Fibroblast of skin of scalp (primary cell): ENCODE data around the gene PADI6. TPM values are rescaled to one million over a fixed set of nuclear protein-coding genes. Genes with fewer than 3 reads are reported as not detected.
"Not testable (repeated sequence)": the region's sequence is repeated elsewhere in the genome, so short reads cannot be mapped to it uniquely, and the experiment has no call there.

Source experiments
- DNase-seq: peaks from one replicate; pipeline ENCODE4 v3.0.0-alpha.2; 2013
- polyA plus RNA-seq, 2 experiments: library from polyadenylated mRNA; unstranded; fragments of 120-200 nt; gene quantifications; one replicate each; pipeline ENCODE4 v1.2.1, GENCODE V29; 2013; ENCODE audit not compliant: insufficient read length in 2 of 2

The PADI6 gene
- not detected for polyA plus RNA-seq (2013, experiment 1 of 2; ENCODE audit: insufficient read length)
- not detected for polyA plus RNA-seq (2013, experiment 2 of 2; ENCODE audit: insufficient read length)

DNA sequence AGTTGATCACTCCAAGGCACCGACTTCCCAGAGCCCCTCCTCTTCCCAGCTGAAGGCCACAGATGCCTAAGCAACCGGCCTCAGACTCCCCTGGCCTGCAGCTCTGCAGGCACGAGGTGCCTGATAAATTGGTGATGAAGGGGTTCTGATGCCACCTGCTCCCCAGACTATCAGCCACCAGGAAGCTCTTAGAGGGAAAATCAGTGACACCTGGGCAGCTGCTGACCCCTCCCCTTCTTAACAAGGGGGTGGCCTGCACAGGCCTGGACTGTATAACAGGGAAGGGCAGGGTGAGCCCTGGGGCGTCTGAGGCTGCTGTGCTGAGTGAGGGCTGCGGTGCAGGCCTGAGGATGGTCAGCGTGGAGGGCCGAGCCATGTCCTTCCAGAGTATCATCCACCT, at the start of gene PADI6:
Gene PADI6, plus strand, starts transcription at position 301 of the 400 bp plus-strand sequence. Its CDS starts 50 bp downstream, at position 351.
- no peak for DNase-seq

DNA sequence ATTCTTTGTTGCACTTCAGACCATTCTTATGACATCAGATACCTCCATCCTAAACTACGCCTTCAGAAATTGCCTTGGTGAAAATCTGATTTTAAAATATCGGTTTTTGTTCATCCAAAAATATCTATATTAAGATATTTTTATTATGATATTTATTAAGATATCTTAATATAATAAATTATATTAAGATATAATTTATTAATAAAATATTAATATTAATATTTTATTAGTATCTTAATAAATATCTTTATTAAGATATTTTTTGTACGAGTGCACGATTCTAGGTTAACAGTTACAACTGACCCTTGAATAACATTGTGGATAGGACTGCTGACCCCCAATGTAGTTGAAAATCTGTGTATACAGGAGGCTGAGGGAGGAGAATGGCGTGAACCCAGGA, 43.1 kb upstream of the PADI6 start:
- no peak for DNase-seq

DNA sequence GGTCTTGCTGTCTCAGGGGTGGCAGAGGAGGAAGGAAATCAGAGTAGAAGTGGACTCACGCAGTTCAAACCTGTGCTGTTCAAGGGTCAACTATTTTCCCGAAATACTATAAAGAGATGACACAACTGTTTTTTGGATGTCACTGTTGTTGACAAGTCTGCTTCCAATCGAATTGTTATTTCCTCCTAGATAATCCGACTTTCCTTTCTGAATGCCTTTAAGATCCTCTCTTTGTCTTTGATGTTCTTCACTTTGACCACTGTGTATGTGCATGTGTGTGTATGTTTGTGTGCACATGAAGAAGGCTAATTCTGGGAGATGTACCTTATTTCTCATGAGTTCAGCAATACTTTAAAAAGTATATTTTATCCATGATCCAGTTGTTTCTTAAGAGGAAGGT, 42.4 kb upstream of the PADI6 start:
- no peak for DNase-seq

DNA sequence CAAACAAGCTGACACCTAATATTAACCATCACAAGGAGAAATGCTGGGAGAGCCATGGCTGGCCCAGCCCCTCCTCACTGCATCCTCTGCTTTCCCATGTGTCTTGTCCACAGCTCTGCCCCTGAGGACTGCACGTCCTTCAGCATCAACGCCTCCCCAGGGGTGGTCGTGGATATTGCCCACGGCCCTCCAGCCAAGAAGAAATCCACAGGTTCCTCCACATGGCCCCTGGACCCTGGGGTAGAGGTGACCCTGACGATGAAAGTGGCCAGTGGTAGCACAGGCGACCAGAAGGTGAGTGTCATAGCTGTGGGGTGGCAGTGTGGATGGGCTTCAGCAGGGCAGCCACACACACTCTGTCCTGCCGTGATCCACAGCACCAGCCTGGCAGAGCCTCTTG, 41.1 kb upstream of the PADI6 start:
- no peak for DNase-seq

DNA sequence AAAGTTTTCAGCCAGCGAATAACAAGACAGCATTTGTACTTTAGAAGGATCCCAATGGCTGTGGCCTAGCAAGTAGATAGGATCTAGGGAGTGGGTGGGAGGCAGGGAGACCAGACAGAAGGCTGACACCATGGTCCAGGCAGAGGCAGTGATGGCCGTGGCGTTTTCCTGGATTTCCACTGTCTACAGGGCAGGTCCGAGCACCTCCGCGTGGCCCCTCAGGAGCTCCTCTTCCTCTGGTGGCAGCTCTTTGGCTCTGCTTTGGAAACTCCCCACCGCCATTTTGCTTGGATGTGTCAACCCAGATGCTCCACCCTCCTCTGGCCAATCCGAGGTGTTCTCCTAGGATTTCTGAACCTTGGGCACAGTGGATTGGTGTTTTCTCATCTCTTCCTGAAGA, 38.9 kb upstream of the PADI6 start:
- no peak for DNase-seq

DNA sequence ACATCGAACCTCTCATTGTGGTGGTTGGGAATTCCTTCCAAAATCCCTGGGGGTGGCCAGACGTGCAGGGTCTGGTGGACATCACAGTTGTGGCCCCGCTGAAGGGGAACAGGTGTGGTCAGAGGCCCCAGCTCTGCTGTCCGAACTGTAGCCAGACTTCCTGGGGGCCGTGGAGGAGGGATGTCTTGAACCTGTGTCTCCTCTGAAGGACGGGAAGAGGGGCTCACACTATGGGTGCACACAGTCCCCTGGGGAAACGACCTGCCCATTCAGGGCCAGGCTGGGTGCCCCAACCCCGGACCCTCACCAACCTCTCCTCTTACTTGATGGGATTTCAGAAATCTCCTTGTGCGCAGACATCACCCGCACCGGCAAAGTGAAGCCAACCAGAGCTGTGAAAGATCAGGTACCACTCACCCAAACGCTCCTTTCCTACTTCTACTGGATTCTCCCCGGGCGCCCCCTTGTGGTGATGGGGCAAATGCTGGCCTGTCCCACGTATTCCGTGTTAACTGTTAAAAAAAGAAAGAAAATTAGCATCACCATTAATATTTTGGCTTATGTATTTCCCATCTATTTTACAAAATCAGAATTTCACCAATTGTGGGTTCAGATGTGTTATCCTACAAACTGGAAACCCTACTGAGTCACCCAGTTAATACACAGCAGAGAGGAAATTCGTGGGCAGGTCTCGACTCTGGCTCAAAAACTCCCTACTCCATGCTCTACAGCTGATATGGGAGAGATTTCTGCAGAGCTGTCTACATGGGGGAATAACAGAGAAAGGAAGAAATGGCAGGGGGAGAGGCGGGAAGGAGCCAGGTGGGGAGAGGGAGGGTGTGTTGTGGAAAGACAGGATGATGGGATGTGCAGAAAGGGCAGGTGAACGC, 35.9 kb upstream of the PADI6 start:
- peak; percentile 65 for DNase-seq

DNA sequence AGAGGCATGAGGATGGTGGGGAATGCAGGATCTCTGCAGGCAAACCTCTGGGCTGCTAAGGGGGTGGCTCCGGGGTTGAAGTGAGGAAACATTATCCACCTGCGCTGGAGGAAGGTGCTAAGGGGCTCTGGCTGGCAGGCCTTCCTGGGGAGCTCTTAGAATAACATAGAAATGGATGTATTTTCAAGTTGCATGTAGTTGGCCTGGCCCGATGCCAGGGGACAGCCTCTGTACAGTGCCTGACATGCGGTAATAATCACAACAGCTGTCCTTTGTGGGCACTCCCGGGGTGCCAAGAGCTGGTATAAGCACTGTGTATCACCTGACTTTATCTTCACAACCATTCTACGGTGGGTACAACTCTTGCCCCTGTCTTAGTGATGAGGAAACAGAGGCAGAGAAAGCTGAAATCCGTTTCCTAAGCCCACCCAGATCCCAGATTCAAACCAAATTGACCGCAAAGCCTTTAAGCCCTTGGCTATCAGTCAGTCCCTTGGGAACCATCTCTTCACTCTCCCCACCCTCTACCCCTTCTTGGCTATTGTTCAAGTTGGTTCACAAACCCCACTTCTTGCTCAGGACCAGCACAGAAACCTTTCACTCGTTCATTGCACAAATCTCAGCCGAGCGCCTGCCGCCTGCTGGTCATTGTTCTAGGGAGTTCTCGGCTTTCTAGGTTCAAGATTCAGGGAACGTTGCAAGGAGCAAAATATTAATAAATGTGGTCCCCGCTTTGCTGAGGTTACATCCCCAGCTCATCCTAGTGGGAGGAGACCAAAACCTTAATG, 33.1 kb upstream of the PADI6 start:
- no peak for DNase-seq

DNA sequence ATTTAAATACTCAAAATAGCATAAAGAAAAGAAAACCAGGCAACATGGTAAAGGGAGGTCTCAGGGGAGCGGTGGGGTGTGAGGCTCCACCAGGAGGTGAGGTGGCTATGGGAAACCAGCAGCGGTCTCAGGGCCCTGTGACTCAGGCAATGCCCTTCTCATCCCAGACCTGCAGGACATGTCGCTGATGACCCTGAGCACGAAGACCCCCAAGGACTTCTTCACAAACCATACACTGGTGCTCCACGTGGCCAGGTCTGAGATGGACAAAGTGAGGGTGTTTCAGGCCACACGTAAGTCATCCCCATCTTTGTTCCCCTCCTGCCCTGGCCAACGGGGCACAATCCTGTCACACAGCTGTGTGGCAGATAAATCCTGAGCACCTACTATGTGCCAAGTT, 32.5 kb upstream of the PADI6 start:
- DNase-seq, result no peak

DNA sequence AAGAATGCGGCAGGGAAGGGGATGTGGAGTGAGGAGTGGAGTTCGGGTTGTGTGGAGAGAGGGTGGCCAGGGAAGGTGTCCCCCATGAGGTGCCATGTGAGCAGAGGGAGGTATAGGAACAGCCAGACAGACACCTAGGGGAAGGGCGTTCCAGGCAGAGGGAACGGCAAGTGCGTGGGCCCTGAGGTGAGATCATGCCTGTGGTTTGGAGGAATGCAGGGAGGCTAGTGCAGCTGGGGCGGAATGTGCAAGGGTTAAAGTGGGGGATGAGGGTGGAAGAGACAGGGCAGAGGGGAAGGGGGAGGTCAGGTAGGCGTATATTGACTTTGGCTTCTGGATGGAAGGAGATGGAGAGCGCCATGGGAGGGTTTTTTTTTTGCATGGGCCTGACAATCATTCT, 31.6 kb upstream of the PADI6 start:
- DNase-seq, result no peak

DNA sequence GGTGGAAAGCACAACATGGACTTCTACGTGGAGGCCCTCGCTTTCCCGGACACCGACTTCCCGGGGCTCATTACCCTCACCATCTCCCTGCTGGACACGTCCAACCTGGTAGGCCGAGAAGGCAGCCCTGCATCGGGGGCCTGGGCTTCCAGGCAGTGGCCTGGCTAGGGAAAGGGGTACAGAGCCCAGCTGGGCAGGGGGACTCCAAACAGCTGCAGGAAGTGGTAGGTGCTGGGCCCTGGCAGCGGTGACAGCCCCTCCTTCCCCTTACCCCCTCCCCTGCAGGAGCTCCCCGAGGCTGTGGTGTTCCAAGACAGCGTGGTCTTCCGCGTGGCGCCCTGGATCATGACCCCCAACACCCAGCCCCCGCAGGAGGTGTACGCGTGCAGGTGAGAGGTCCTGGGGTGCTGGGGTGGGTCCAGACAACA, 30.0 kb upstream of the PADI6 start:
- no peak for DNase-seq

DNA sequence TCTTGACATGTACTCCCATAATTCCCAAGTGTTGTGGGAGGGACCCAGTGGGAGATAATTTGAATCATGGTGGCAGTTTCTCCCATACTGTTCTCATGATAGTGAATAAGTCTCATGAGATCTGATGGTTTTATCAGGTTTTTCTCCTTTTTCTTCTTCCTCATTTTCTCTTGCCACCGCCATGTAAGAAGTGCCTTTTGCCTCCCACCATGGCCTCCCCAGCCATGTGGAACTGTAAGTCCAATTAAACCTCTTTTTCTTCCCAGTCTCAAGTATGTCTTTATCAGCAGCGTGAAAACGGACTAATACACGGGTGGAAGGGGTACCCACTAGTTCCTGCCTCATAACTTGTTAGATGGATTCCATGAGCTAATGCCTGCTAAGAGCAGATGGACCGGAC, 26.5 kb upstream of the PADI6 start:
- DNase-seq, result not testable (repeated sequence)

DNA sequence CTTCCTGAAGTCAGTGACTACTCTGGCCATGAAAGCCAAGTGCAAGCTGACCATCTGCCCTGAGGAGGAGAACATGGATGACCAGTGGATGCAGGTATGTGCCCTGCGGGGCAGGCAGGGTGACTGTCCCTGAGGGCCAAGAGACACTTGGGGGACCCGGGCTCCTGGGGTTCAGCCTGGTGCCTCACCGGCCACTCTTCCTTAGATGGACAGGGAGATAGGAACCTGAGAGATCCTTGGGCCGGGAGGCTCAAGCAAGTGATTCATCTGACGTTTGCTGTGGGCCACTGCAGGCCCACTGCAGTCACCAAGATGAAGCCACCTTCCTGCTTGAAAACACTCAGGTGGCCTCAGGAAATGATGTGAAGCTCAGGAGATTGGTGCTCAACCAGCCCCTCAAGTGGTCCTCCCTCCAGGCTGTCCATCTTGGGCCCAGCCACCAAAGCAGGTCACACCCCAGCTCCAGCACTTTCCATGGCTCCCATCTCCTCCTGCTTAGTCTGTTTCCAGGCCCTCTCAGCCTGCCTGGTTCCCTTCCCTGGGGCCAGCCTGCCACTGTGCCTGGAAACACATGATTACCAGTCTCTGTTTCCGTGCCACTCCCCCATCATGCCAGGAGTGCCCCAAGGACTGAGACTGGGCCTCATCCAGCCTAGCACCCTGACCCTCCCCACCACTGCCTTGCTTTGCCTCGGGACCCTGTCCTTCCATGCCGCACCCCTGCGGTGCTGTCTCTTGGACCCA, 25.8 kb upstream of the PADI6 start:
- DNase-seq, result no peak

DNA sequence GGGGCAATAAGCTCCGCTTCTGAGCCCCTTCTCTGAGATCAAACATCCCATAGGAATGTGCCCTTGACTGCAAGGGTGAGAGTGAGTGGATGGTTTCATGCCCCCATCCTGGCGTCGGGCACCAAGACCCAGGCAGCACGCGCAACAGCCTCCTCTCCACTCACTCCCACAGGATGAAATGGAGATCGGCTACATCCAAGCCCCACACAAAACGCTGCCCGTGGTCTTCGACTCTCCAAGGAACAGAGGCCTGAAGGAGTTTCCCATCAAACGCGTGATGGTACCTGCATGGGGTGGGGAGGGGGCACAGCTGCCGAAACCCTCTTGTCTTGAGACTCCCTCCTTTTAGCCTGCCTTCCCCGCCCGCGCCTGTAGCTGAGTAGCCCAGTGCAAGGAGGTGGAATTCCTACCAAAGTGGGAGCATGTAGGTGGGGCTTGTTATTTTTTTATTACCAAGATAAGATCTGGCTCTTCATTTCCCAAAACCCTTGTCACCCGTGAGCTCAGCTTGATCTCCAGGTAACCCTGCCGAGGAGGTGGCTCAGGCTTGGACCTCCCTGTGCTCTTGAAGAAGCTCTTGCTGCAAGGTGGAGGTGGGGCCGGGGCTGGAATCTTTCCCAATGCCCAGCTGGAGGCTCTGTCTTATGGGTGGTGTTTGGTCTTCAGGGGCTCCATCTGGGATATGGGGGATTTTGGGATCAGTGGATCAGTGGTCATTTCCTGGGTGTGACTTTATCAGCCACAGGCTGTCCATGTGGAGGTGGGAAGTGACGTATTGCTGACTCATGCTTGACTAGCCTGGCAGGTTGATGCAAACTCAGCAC, 24.0 kb upstream of the PADI6 start:
- no peak for DNase-seq

DNA sequence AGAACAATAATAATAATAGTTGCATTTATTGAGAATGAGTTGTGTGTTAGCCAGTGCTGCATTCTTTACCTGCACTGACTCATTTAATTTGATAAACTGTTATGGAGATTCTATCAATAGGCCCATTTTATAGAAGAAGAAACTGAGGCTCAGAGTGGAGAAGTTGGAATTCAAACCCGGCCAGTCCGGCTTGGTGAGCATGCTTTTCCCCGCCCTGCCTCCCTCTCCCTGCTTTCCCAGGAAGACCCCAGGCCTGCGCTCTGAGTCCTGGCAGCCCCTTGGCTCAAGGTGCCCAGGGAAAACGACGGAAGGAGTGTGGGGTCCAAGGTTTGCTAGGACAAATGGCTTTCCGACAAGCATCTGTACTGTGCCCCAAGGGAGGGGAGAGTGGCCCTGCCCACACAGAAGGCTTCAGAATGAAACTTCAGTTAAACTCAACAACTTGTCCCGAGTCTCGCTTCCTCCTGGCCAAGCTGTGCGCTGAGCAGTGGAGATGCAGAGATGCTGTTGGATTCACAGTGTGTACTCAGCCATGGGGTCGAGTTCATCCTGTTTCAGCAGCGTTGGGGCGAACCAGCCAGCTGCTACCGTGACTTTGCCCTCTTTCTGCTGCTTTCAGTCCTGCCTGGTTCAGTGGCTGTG, 23.3 kb upstream of the PADI6 start:
- no peak for DNase-seq

DNA sequence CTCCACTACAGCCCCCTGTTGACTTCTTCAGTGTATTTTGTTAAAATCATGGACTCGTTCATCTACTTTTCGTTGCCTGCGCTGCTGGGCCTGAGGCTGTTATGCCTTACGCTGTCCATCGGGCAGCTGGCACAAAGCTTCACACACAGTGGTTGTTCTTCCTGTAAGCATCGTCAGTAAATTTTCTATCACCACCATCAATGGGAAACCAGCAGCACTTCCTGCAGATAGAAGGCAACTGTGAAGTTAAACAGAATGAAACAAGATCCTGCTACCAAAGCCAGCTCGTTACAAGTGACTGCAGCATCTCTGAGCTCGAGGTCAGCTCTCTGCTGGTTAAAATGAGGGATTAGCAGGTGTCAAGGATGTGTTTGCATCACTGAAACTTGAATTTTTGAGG, 21.9 kb upstream of the PADI6 start:
- DNase-seq, result no peak

DNA sequence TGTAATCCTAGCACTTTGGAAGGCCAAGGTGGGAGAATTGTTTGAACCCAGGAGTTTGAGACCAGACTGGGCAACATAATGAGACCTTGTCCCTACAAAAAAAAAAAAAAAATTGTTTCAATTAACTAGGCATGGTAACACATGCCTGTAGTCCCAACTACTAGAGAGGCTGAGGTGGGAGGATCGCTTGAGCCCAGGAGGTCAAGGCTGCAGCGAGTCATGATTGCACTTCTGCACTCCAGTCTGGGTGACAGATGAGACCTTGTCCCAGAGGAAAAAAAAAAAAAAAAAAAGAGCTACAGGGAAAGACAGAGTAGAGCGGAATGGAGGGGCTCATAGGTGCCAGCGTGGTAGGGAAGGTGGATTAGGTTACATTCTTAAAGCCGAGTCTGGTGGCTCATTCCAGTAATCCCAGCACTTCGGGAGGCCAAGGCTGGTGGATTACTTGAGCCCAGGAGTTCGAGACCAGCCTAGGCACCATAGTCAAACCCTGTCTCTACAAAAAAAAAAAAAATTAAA, 21.0 kb upstream of the PADI6 start:
- no peak for DNase-seq

DNA sequence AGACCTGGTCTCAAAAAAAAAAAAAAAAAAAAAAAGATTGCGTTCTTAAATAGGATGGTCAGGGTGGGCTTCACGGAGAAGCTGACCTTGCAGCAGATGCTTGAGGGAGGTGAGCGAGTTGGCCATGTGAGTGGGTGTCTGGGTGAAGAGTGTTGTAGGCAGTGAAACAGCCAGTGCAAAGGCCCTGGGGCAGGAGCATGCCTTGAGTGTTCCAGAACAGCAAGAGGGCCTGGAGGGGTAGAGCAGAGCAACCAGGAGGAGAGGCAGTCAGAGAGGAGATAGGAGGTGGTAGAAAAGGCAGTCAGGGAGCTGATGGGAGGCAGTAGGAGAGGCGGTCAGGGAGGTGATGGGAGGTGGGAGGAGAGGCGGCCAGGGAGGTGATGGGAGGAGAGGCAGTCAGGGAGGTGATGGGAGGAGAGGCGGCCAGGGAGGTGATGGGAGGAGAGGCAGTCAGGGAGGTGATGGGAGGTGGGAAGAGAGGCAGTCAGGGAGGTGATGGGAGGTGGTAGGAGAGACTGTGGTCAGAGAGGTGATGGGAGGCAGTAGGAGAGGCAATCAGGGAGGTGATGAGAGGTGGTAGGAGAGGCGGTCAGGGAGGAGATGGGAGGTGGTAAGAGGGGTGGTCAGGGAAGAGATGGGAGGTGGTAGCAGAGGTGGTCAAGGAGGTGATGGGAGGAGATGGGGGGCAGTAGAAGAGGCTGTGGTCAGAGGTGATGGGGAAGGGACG, 20.2 kb upstream of the PADI6 start:
- no peak for DNase-seq

DNA sequence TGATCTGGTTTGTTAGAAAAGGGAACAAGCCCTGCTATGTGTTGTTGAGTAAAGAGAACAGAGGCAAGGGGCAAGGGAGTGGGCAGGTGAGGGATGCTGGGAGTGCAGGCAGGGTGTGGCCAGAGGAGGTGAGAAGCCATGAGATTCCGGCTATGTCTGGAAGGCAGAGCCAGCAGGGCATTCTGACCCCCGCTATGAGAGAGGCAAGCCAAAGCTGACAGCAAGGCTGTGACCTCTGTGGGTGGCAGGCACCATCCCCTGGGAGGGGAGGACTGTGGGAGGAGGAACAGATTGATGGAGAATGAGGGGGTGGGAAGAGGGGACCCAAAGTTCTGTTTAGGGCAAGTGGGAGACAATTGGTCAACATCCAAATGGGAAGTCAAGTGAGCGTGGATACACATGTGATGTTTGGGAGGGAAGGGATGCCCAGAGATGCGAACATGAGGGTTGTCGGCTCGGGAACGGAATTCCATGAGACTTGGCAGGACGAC, 19.5 kb upstream of the PADI6 start:
- DNase-seq, result no peak

DNA sequence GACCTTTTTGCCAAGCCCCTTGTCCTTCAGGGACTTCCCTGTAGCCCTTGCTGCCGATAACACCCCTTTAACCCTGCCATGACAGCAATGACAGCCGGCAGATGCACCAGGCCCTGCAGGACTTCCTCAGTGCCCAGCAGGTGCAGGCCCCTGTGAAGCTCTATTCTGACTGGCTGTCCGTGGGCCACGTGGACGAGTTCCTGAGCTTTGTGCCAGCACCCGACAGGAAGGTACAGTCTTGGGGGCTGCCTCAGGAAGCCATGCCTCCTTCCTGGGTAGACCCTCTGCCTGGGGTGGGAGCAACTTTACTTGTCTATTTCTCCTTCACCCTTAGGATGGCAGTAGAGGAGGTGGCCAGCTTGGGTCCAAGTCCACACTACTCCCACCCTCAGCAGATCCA, 16.1 kb upstream of the PADI6 start:
- no peak for DNase-seq

DNA sequence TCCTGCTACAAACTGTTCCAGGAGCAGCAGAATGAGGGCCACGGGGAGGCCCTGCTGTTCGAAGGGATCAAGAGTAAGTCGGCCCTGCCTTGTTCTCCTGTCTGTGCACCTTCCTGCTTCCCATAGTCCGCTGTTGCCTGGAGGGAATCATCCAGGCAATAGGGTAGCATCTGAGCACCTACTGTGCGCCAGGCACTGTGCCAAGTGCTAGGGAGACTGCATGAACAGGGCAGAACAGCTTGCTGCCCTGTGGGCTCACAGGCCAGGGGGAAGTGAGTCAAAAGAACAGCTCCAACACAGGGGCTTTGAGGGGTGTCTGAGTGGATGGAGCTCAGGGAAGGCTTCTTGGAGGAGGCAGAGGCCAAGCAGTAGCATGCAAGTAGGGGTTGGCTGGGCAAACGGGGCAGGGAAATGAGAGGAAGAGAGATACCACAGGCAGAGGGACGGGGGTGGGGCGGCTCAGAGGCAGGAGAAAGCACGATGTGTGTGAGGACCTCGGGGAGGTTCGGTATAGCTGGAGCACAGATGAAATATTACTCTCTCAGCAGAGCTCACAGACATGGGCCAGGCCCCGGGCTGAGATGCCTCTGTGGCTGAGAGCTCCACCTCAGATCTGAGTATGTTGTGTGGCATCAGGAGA, 15.5 kb upstream of the PADI6 start:
- DNase-seq, result no peak
